ENCODE measurements around the gene CYP26B1. TPM values are rescaled to one million over a fixed set of nuclear protein-coding genes. Genes with fewer than 3 reads are reported as not detected.
A peak's percentile ranks its signal among the peaks of the same experiment; 100 is the strongest.

Gene CYP26B1
- polyA plus RNA-seq, 3 donors, result not detected

GRCh38 chr2:72141032-72141645 is 6.5 kb downstream of the CYP26B1 start:
- Mint-ChIP-seq H3K27me3 (ENCODE audit: low read depth in 3 of 3) (peaks cover 45 to 51% (median 47%) of the 10 kb centered on the region in 3 donors), H3K4me3 (peak overlapping the region in 1 of 2 donors; percentile 7), H3K27ac (no peak overlapping the region), H3K36me3 (no peaks in the 10 kb centered on the region), H3K4me1 (peaks cover 13% of the 10 kb centered on the region), H3K9me3 (peaks cover 0 to 15% (median 4%) of the 10 kb centered on the region in 7 donors)
- Histone ChIP-seq H2AFZ (ENCODE audit: insufficient read depth, low read depth, low read length, poor library complexity, severe bottlenecking) (no peak overlapping the region), H3K4me2 (replicated peaks; ENCODE audit: extremely low read depth, low read length, poor library complexity, severe bottlenecking) (no peak overlapping the region), H3K79me2 (ENCODE audit: insufficient read depth, low read length) (no peaks in the 10 kb centered on the region), H3K27me3 (ENCODE audit: control insufficient read depth in 2 of 2, insufficient read depth in 2 of 2, low read length in 2 of 2) (peaks cover 27 to 45% of the 10 kb centered on the region in 2 donors), H3K9ac (ENCODE audit: insufficient read depth, low read length, poor library complexity, severe bottlenecking) (no peak overlapping the region), H3K9me3 (replicated peaks in 1 of 2; ENCODE audit: control insufficient read depth in 1 of 2, insufficient read depth in 1 of 2, low read length in 2 of 2) (peaks cover 5 to 17% of the 10 kb centered on the region in 2 donors), H4K20me1 (ENCODE audit: insufficient read depth, low read length) (no peaks in the 10 kb centered on the region), H3K36me3 (replicated peaks in 1 of 2; ENCODE audit: control insufficient read depth in 1 of 2, insufficient read depth in 2 of 2, low read length in 2 of 2) (no peaks in the 10 kb centered on the region), H3K4me3 (replicated peaks in 1 of 3; ENCODE audit: low read depth in 2 of 3, low read length in 3 of 3) (no peak overlapping the region), H3K27ac (ENCODE audit: low read depth in 1 of 2, low read length in 2 of 2) (no peak overlapping the region), H3K4me1 (ENCODE audit: control insufficient read depth in 1 of 2, insufficient read depth in 2 of 2, low read length in 2 of 2) (peaks cover 3 to 11% of the 10 kb centered on the region in 2 donors)
- no peak for TF ChIP-seq CTCF (IDR thresholded peaks at IDR 0.05)
- WGBS (ENCODE audit: insufficient coverage), result 83% methylated on average over 3 of the region's 5 CpGs
- intact Hi-C loops (cut with micrococcal nuclease), result no loop called here
- no peak for DNase-seq

GRCh38 chr2:72140621-72140960 is 7.1 kb downstream of the CYP26B1 start:
- peaks cover 0 to 10% (median 1%) of the 10 kb centered on the region in 7 donors for H3K9me3 Mint-ChIP-seq
- no peak overlapping the region for H3K9ac ChIP-seq (ENCODE audit: insufficient read depth, low read length, poor library complexity, severe bottlenecking)
- no peak overlapping the region for H3K4me2 ChIP-seq (replicated peaks; ENCODE audit: extremely low read depth, low read length, poor library complexity, severe bottlenecking)
- H3K27me3 ChIP-seq (ENCODE audit: control insufficient read depth in 2 of 2, insufficient read depth in 2 of 2, low read length in 2 of 2), result peaks cover 22 to 39% of the 10 kb centered on the region in 2 donors
- H3K79me2 ChIP-seq (ENCODE audit: insufficient read depth, low read length), result no peaks in the 10 kb centered on the region
- H3K9me3 ChIP-seq (replicated peaks in 1 of 2; ENCODE audit: control insufficient read depth in 1 of 2, insufficient read depth in 1 of 2, low read length in 2 of 2), result peaks cover 0 to 12% of the 10 kb centered on the region in 2 donors
- H3K27ac Mint-ChIP-seq, result no peak overlapping the region
- DNase-seq, result no peak
- no peaks in the 10 kb centered on the region for H4K20me1 ChIP-seq (ENCODE audit: insufficient read depth, low read length)
- H3K4me3 Mint-ChIP-seq, result no peak overlapping the region
- H3K36me3 ChIP-seq (replicated peaks in 1 of 2; ENCODE audit: control insufficient read depth in 1 of 2, insufficient read depth in 2 of 2, low read length in 2 of 2), result no peaks in the 10 kb centered on the region
- no CpG with 5 or more reads among the region's 4 CpGs for WGBS (ENCODE audit: insufficient coverage)
- no peaks in the 10 kb centered on the region for H3K36me3 Mint-ChIP-seq
- no peak overlapping the region for H2AFZ ChIP-seq (ENCODE audit: insufficient read depth, low read depth, low read length, poor library complexity, severe bottlenecking)
- H3K4me1 Mint-ChIP-seq, result peaks cover 11% of the 10 kb centered on the region
- H3K4me3 ChIP-seq (replicated peaks in 1 of 3; ENCODE audit: low read depth in 2 of 3, low read length in 3 of 3), result no peak overlapping the region
- H3K27me3 Mint-ChIP-seq (ENCODE audit: low read depth in 3 of 3), result peaks cover 40 to 46% (median 42%) of the 10 kb centered on the region in 3 donors
- intact Hi-C loops (cut with micrococcal nuclease), result no loop called here
- TF ChIP-seq CTCF (IDR thresholded peaks at IDR 0.05), result no peak
- no peak overlapping the region for H3K27ac ChIP-seq (ENCODE audit: low read depth in 1 of 2, low read length in 2 of 2)
- peaks cover 3 to 11% of the 10 kb centered on the region in 2 donors for H3K4me1 ChIP-seq (ENCODE audit: control insufficient read depth in 1 of 2, insufficient read depth in 2 of 2, low read length in 2 of 2)
